HUES48 (cell line): ENCODE measurements around the gene PIK3C2G.

Experiments used
- H3K27ac ChIP-seq: one replicate; pipeline ENCODE4 v1.7.0; 2013; ENCODE audit warnings: low read depth, low read length, inconsistent platforms
- H3K27me3 ChIP-seq: 2 replicates; pipeline ENCODE4 v1.6.1; 2013; ENCODE audit warnings: mild to moderate bottlenecking, low read length; ENCODE audit not compliant: control insufficient read depth, insufficient read depth
- H3K36me3 ChIP-seq: 2 replicates; pipeline ENCODE4 v1.6.1; 2013; ENCODE audit warnings: low read length; ENCODE audit not compliant: control insufficient read depth, insufficient read depth
- H3K4me1 ChIP-seq: 2 replicates; pipeline ENCODE4 v1.6.1; 2013; ENCODE audit warnings: mild to moderate bottlenecking, low read length; ENCODE audit not compliant: control insufficient read depth, insufficient read depth
- H3K4me3 ChIP-seq: 2 replicates; pipeline ENCODE4 v1.5.1; 2013; ENCODE audit warnings: mild to moderate bottlenecking, low read depth, low read length
- H3K9ac ChIP-seq: 2 replicates; pipeline ENCODE4 v1.6.1; 2013; ENCODE audit warnings: mild to moderate bottlenecking, low read depth, low read length, moderate library complexity
- H3K9me3 ChIP-seq: 2 replicates; pipeline ENCODE4 v1.6.1; 2013; ENCODE audit warnings: low read length; ENCODE audit not compliant: control insufficient read depth, insufficient read depth

The PIK3C2G gene

DNA sequence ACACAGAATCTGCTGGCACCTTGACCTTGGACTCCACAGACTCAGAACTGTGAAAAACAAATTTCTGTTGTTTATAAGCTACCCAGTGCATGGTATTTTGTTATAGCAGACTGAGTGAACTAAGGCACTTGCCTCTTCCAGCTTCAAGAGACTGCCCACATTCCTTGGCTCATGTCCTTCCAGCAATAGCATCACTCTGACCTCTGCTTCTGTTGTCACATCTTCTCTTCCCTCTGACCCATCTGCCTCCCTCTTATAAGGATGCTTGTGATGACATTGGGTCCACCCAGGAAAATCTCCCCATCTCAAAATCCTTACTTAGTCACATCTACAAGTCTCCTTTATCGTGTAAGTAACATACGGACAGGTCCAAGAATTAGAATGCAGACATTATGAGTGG is 200.4 kb downstream of the PIK3C2G start:
- Histone ChIP-seq H3K27ac (no peak overlapping the region), H3K27me3 (no peaks in the 10 kb centered on the region), H3K4me3 (no peak overlapping the region), H3K36me3 (no peaks in the 10 kb centered on the region), H3K9me3 (no peaks in the 10 kb centered on the region), H3K4me1 (0 out of 2 replicates have a peak, but pooled peaks cover 3% of the 10 kb centered on the region), H3K9ac (no peak overlapping the region)

- no peaks in the 10 kb centered on the region for H3K9me3 ChIP-seq
- no peak overlapping the region for H3K4me3 ChIP-seq
- H3K4me1 ChIP-seq = no peaks in the 10 kb centered on the region
- H3K36me3 ChIP-seq = no peaks in the 10 kb centered on the region
- no peak overlapping the region for H3K27ac ChIP-seq
- no peak overlapping the region for H3K9ac ChIP-seq
- H3K27me3 ChIP-seq = no peaks in the 10 kb centered on the region
Observed at GRCh38 chr12:18462442-18462841, 201.1 kb downstream of the PIK3C2G start.

- no peak overlapping the region for H3K9ac ChIP-seq
- no peaks in the 10 kb centered on the region for H3K36me3 ChIP-seq
- no peaks in the 10 kb centered on the region for H3K9me3 ChIP-seq
- no peaks in the 10 kb centered on the region for H3K4me1 ChIP-seq
- H3K4me3 ChIP-seq = no peak overlapping the region
- H3K27ac ChIP-seq = no peak overlapping the region
- no peaks in the 10 kb centered on the region for H3K27me3 ChIP-seq
Observed at GRCh38 chr12:18467620-18468245, 206.4 kb downstream of the PIK3C2G start.

DNA sequence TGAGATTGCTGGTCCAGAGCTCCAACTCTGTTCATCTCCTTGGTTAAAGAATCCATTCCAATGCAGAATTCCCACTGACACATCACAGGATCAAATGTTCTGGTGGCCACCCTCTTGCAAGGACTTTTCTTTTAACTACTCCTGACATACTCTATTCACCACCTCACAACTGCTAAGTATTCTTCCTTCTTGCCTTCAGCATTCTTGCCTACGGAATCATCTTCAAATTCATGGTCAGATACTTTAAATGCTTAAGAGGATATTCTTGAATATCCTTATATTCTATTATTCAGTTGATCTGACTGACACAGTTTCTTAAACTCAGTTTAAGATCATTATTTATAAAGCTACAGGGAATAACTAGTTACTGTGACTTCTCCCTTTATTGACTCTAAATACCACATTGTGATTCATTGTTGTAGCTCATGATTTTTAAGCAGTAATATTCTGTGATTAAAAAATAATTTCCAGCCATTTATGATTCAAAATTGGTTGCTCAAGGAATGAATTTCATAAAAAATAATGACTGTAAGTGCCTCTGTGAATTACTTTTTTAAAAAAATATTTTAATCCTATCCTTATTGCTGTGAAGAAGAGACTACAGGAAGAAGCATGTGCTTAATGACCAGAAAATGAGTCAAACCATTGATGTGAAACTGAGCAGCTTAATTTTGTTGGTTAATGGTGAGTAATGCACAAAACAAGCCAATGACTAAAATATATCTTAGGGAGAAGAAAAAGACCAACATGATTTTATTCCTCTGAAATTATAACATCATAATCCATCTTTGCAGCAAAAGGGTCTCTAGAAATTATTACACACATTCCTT is 207.1 kb downstream of the PIK3C2G start:
- Histone ChIP-seq H3K4me1 (no peaks in the 10 kb centered on the region), H3K9me3 (no peaks in the 10 kb centered on the region), H3K27ac (no peak overlapping the region), H3K36me3 (no peaks in the 10 kb centered on the region), H3K9ac (no peak overlapping the region), H3K4me3 (no peak overlapping the region), H3K27me3 (no peaks in the 10 kb centered on the region)

DNA sequence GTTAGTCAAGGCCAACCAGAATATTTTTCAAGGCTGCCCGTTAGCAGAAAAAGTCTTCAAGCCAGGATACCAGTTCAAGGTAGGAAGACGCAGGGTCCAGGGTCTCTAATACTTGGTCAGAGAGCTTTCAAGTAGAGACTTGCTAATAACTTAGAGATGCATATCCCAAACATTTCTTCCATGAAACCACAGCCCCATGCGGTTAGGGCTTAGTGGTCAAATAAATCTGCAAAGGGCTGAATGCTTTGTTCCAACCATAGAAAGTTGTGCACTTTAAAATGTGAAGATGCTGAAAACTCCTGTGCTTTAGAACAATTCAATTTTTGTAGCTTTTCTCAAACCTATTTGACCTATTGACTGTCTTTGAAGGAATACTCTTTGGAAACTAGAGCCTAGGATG is 208.9 kb downstream of the PIK3C2G start:
- Histone ChIP-seq H3K27ac (no peak overlapping the region), H3K27me3 (no peaks in the 10 kb centered on the region), H3K9ac (no peak overlapping the region), H3K36me3 (no peaks in the 10 kb centered on the region), H3K4me1 (no peaks in the 10 kb centered on the region), H3K4me3 (no peak overlapping the region), H3K9me3 (no peaks in the 10 kb centered on the region)

GRCh38 chr12:18472304-18472703 is 211.0 kb downstream of the PIK3C2G start:
- no peaks in the 10 kb centered on the region for H3K9me3 ChIP-seq
- peaks cover 8% of the 10 kb centered on the region for H3K4me1 ChIP-seq
- no peak overlapping the region for H3K27ac ChIP-seq
- no peak overlapping the region for H3K4me3 ChIP-seq
- no peak overlapping the region for H3K9ac ChIP-seq
- H3K27me3 ChIP-seq = 0 out of 2 replicates have a peak, but pooled peaks cover 3% of the 10 kb centered on the region
- no peaks in the 10 kb centered on the region for H3K36me3 ChIP-seq

GRCh38 chr12:18472806-18473205 is 211.5 kb downstream of the PIK3C2G start:
- no peaks in the 10 kb centered on the region for H3K36me3 ChIP-seq
- no peak overlapping the region for H3K27ac ChIP-seq
- peaks cover 12% of the 10 kb centered on the region for H3K4me1 ChIP-seq
- H3K4me3 ChIP-seq = no peak overlapping the region
- H3K9me3 ChIP-seq = no peaks in the 10 kb centered on the region
- no peak overlapping the region for H3K9ac ChIP-seq
- H3K27me3 ChIP-seq = 0 out of 2 replicates have a peak, but pooled peaks cover 3% of the 10 kb centered on the region

GRCh38 chr12:18476861-18477260 is 215.5 kb downstream of the PIK3C2G start:
- Histone ChIP-seq H3K36me3 (no peaks in the 10 kb centered on the region), H3K27ac (no peak overlapping the region), H3K9ac (no peak overlapping the region), H3K4me3 (no peak overlapping the region), H3K4me1 (peaks cover 12% of the 10 kb centered on the region), H3K9me3 (no peaks in the 10 kb centered on the region), H3K27me3 (peaks cover 3% of the 10 kb centered on the region; the same call in 1 of the 2 replicates)

- Histone ChIP-seq H3K4me1 (peaks cover 30% of the 10 kb centered on the region), H3K27ac (no peak overlapping the region), H3K27me3 (peaks cover 3% of the 10 kb centered on the region; the same call in 1 of the 2 replicates), H3K36me3 (no peaks in the 10 kb centered on the region), H3K4me3 (no peak overlapping the region), H3K9me3 (no peaks in the 10 kb centered on the region), H3K9ac (no peak overlapping the region)
Observed at GRCh38 chr12:18479256-18479655, 217.9 kb downstream of the PIK3C2G start.

DNA sequence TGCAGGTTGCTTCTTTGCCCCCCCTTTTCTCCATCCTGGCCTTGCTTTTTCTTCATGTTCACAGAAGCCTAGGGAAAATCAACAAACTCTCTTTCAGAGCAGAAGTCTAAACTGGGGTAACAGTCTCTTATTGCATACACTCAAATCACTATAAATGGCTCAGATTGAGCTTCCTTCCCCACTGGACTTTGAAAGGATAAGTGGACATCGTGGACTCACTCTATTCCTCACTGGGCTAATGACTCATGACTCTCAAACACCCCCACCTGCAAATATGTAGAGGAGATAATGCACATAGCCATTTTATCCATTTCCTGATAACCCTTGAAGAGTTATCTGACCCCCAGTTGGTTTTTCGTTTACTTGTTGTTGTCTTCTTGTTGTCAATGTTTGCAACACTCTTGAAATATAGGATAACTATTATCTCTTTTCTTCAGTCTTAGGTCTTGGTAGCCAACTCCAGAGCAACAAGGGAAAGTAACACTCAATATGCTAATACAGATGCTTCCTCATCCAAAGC is 221.3 kb downstream of the PIK3C2G start:
- H3K36me3 ChIP-seq = no peaks in the 10 kb centered on the region
- no peak overlapping the region for H3K27ac ChIP-seq
- no peaks in the 10 kb centered on the region; the same call in 1 of the 2 replicates for H3K27me3 ChIP-seq
- no peak overlapping the region for H3K9ac ChIP-seq
- H3K9me3 ChIP-seq = no peaks in the 10 kb centered on the region
- peaks cover 41% of the 10 kb centered on the region for H3K4me1 ChIP-seq
- no peak overlapping the region for H3K4me3 ChIP-seq

- Histone ChIP-seq H3K27me3 (no peaks in the 10 kb centered on the region), H3K4me1 (peaks cover 45% of the 10 kb centered on the region), H3K27ac (peak overlapping the region; percentile 40), H3K36me3 (no peaks in the 10 kb centered on the region), H3K4me3 (no peak overlapping the region), H3K9me3 (no peaks in the 10 kb centered on the region), H3K9ac (no peak overlapping the region)
Observed at GRCh38 chr12:18483698-18484325, 222.5 kb downstream of the PIK3C2G start.
